ENCODE data around the gene CHD9NB.
"Not testable (repeated sequence)": the region's sequence is repeated elsewhere in the genome, so short reads cannot be mapped to it uniquely, and the experiment has no call there.

Gene CHD9NB

GRCh38 chr16:53078247-53078646 is 25.6 kb upstream of the CHD9NB start:
- no peak for TF ChIP-seq POLR2AphosphoS5 (IDR thresholded peaks at IDR 0.05; ENCODE audit: low read depth)
- TF ChIP-seq SPI1 (IDR thresholded peaks at IDR 0.05; ENCODE audit: borderline replicate concordance, low read depth) = no peak
- no peak for TF ChIP-seq CTCF (IDR thresholded peaks at IDR 0.05; ENCODE audit: insufficient read depth, low read length)
- no peak for TF ChIP-seq GABPA (IDR thresholded peaks at IDR 0.05; ENCODE audit: low read depth)
- no peak for TF ChIP-seq REST (IDR thresholded peaks at IDR 0.05; ENCODE audit: insufficient replicate concordance, low read depth)
- no peak overlapping the region for H3K27ac ChIP-seq (replicated peaks)
- no peak for DNase-seq (ENCODE audit: low read depth in 1 of 2, low spot score in 1 of 2)

DNA sequence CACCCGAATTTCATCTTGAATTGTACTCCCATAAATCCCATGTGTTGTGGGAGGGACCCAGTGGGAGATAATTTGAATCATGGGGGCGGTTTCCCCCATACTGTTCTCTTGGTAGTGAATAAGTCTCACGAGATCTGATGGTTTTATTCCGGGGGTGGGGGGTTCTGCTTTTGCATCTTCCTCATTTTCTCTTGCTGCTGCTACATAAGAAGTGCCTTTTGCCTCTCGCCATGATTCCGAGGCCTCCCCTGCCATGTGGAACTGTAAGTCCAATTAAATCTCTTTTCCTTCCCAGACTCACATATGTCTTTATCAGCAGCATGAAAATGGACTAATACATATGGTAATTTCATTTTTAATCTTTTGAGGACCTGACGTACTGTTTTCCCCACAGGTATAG is 22.8 kb upstream of the CHD9NB start:
- not testable (repeated sequence) for H3K27me3 ChIP-seq (ENCODE audit: insufficient read depth, poor library complexity, severe bottlenecking); H3K4me3 ChIP-seq (replicated peaks; ENCODE audit: insufficient read depth, low read length); H3K27ac ChIP-seq (replicated peaks); DNase-seq (ENCODE audit: low read depth in 1 of 2, low spot score in 1 of 2)

More at GRCh38 chr16:53078247-53078646, 25.6 kb upstream of the CHD9NB start:
- Histone ChIP-seq H3K27me3 (ENCODE audit: insufficient read depth, poor library complexity, severe bottlenecking) (no peaks in the 10 kb centered on the region), H3K4me3 (replicated peaks; ENCODE audit: insufficient read depth, low read length) (no peak overlapping the region)

- not testable (repeated sequence) for H3K27ac ChIP-seq (replicated peaks); H3K27me3 ChIP-seq (ENCODE audit: insufficient read depth, poor library complexity, severe bottlenecking); H3K4me3 ChIP-seq (replicated peaks; ENCODE audit: insufficient read depth, low read length); DNase-seq (ENCODE audit: low read depth in 1 of 2, low spot score in 1 of 2)
Observed at GRCh38 chr16:53074296-53074695, 21.6 kb upstream of the CHD9NB start.

- DNase-seq (ENCODE audit: low read depth in 1 of 2, low spot score in 1 of 2) = no peak
- TF ChIP-seq SPI1 (IDR thresholded peaks at IDR 0.05; ENCODE audit: borderline replicate concordance, low read depth) (no peak), GABPA (IDR thresholded peaks at IDR 0.05; ENCODE audit: low read depth) (no peak), REST (IDR thresholded peaks at IDR 0.05; ENCODE audit: insufficient replicate concordance, low read depth) (no peak), POLR2AphosphoS5 (IDR thresholded peaks at IDR 0.05; ENCODE audit: low read depth) (no peak), CTCF (IDR thresholded peaks at IDR 0.05; ENCODE audit: insufficient read depth, low read length) (no peak)
- no peak overlapping the region for H3K4me3 ChIP-seq (replicated peaks; ENCODE audit: insufficient read depth, low read length)
- no peak overlapping the region for H3K27ac ChIP-seq (replicated peaks)
- no peaks in the 10 kb centered on the region for H3K27me3 ChIP-seq (ENCODE audit: insufficient read depth, poor library complexity, severe bottlenecking)
Observed at GRCh38 chr16:53073022-53073421, 20.3 kb upstream of the CHD9NB start.

- no peak for DNase-seq (ENCODE audit: low read depth in 1 of 2, low spot score in 1 of 2)
- TF ChIP-seq SPI1 (IDR thresholded peaks at IDR 0.05; ENCODE audit: borderline replicate concordance, low read depth) (no peak), GABPA (IDR thresholded peaks at IDR 0.05; ENCODE audit: low read depth) (no peak), CTCF (IDR thresholded peaks at IDR 0.05; ENCODE audit: insufficient read depth, low read length) (no peak), POLR2AphosphoS5 (IDR thresholded peaks at IDR 0.05; ENCODE audit: low read depth) (no peak), REST (IDR thresholded peaks at IDR 0.05; ENCODE audit: insufficient replicate concordance, low read depth) (no peak)
Observed at GRCh38 chr16:53071748-53072301, 19.1 kb upstream of the CHD9NB start.

More at GRCh38 chr16:53071748-53072301, 19.1 kb upstream of the CHD9NB start:
- Histone ChIP-seq H3K27ac (replicated peaks) (0 out of 2 replicates have a peak overlapping the region, but pooled peaks have one; percentile 1), H3K4me3 (replicated peaks; ENCODE audit: insufficient read depth, low read length) (no peak overlapping the region), H3K27me3 (ENCODE audit: insufficient read depth, poor library complexity, severe bottlenecking) (no peaks in the 10 kb centered on the region)
